OCI-LY7 (cell line): Measurements from ENCODE around the gene DDX56. TPM values are rescaled to one million over a fixed set of nuclear protein-coding genes. Genes with fewer than 3 reads are reported as not detected.

Experiments
- BruUV-seq: library from RNA; stranded (reverse); fragments of 400-500 nt; replicated peaks from 2 replicates; lab custom pipeline; 2021; lab: Mats Ljungman, UMichigan
- CTCF ChIA-PET: fragments of 300-600 bp; sonication (Branson Sonifier 250); formaldehyde crosslinking; loops from one replicate; lab custom pipeline; 2022; ENCODE audit warnings: antibody characterized with exemption; ENCODE audit not compliant: unreplicated experiment; lab: Charles Lee
- POLR2A ChIA-PET: fragments of 300-600 bp; sonication (Branson Sonifier 250); formaldehyde crosslinking; loops from one replicate; lab custom pipeline; 2022; ENCODE audit warnings: antibody characterized with exemption; lab: Charles Lee
- DNase-seq: peaks from one replicate; pipeline ENCODE4 v3.0.0-alpha.2; 2015; ENCODE audit warnings: low spot score
- H2AFZ ChIP-seq: fragments of 200-600 bp; sonication (generic), shearing (Covaris generic); 2 replicates; pipeline ENCODE4 v1.6.1; 2014; ENCODE audit warnings: mild to moderate bottlenecking, antibody characterized with exemption, low read length, moderate library complexity
- H3K27ac ChIP-seq: fragments of 200-600 bp; sonication (generic); 2 replicates; pipeline ENCODE4 v1.5.1; 2014; ENCODE audit warnings: mixed run types, low read depth, mild to moderate bottlenecking, moderate library complexity, low read length, inconsistent platforms; ENCODE audit not compliant: poor library complexity, severe bottlenecking
- H3K36me3 ChIP-seq: fragments of 200-600 bp; sonication (generic); 2 replicates; pipeline ENCODE4 v1.6.1; 2014; ENCODE audit warnings: mild to moderate bottlenecking, antibody characterized with exemption, low read length, moderate library complexity, mixed read lengths; ENCODE audit not compliant: insufficient read depth
- H3K4me1 ChIP-seq: fragments of 200-600 bp; sonication (generic); 2 replicates; pipeline ENCODE4 v1.5.1; 2014; ENCODE audit warnings: mild to moderate bottlenecking, low read length; ENCODE audit not compliant: insufficient read depth, poor library complexity, severe bottlenecking
- H3K4me2 ChIP-seq: fragments of 200-600 bp; sonication (generic); 2 replicates; pipeline ENCODE4 v1.6.1; 2014; ENCODE audit warnings: mild to moderate bottlenecking, low read length
- H3K4me3 ChIP-seq: fragments of 200-600 bp; sonication (generic); 2 replicates; pipeline ENCODE4 v1.5.1; 2014; ENCODE audit warnings: mild to moderate bottlenecking, low read depth, low read length; ENCODE audit not compliant: poor library complexity, severe bottlenecking
- H3K79me2 ChIP-seq: fragments of 200-600 bp; sonication (generic); 2 replicates; pipeline ENCODE4 v1.6.1; 2016; ENCODE audit warnings: low read depth, mild to moderate bottlenecking, low read length, moderate library complexity, mixed read lengths; ENCODE audit not compliant: insufficient read depth
- H3K9me2 ChIP-seq: fragments of 200-600 bp; sonication (generic); 2 replicates; pipeline ENCODE4 v1.6.1; 2016; ENCODE audit warnings: mild to moderate bottlenecking, low read length, mixed read lengths; ENCODE audit not compliant: insufficient read depth
- H3K9me3 ChIP-seq: fragments of 200-600 bp; sonication (generic); 2 replicates; pipeline ENCODE4 v1.6.1; 2014; ENCODE audit warnings: mild to moderate bottlenecking, mixed run types, low read length, mixed read lengths
- H4K20me1 ChIP-seq: fragments of 200-600 bp; sonication (generic); 2 replicates; pipeline ENCODE4 v1.6.1; 2014; ENCODE audit warnings: mild to moderate bottlenecking, antibody characterized with exemption, low read length, moderate library complexity, mixed read lengths; ENCODE audit not compliant: insufficient read depth
- CTCF ChIP-seq: fragments of 200-600 bp; sonication (generic); conservative IDR thresholded peaks from 2 replicates; pipeline ENCODE4 v1.5.1; 2014; ENCODE audit warnings: mild to moderate bottlenecking, antibody characterized with exemption, low read length, moderate library complexity, mixed read lengths
- EZH2phosphoT487 ChIP-seq: fragments of 200-600 bp; sonication (generic); IDR thresholded peaks from 2 replicates; pipeline ENCODE4 v1.6.1; 2018; ENCODE audit warnings: low read depth, borderline replicate concordance, mild to moderate bottlenecking, mixed run types, antibody characterized with exemption, low read length, moderate library complexity, mixed read lengths
- intact Hi-C: fragments of 100-400 bp; cut with micrococcal nuclease; formaldehyde crosslinking; loops from one replicate; pipeline ENCODE4 v1.10.0; 2022; ENCODE audit not compliant: unreplicated experiment
- total RNA-seq, 2 experiments: library from RNA; depleted of rRNA in 1 of 2; stranded (reverse); fragments of >200 nt in 1 of 2; shearing (Covaris generic) in 1 of 2; gene quantifications; 2 replicates each; pipeline ENCODE4 v1.2.3, GENCODE V29; 2014 to 2022

The DDX56 gene
- total RNA-seq, 2 experiments from 2014 or later: 89.2 to 95.4 TPM

DNA sequence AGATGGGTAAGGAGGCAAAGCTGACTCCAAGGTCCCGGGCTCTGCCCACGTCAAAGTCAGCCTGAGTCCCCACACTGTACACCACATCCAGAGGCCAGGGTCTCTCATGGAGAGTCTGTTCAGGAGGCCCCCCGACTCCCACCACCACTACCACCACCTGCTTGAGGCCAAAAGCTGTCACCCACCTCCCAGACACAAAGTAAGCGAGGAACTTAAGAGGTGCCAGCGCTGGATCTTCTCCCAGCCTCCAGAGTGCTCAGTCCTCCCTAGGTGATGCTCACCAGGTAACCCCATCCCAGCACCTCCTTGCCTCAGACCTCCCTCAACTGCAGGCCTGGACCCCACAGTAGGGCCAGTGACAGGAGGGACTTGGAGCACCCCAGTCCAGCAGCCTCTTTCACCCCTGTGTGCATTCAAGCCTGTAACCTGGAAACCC, 33.1 kb downstream of the DDX56 start:
- Histone ChIP-seq H4K20me1 (no peaks in the 10 kb centered on the region), H3K4me1 (no peaks in the 10 kb centered on the region), H2AFZ (no peak overlapping the region), H3K9me2 (no peaks in the 10 kb centered on the region), H3K36me3 (no peaks in the 10 kb centered on the region), H3K9me3 (no peaks in the 10 kb centered on the region), H3K4me2 (no peak overlapping the region), H3K79me2 (no peaks in the 10 kb centered on the region), H3K4me3 (no peak overlapping the region), H3K27ac (no peak overlapping the region)
- no peak for DNase-seq
- CTCF ChIA-PET: no interaction called here
- TF ChIP-seq EZH2phosphoT487 (no peak), CTCF (no peak)
- BruUV-seq: no TSS peak
- POLR2A ChIA-PET: no interaction called here
- intact Hi-C loops: no loop called here

- no peak for DNase-seq
- H3K36me3 ChIP-seq: no peaks in the 10 kb centered on the region
- no peak overlapping the region for H3K4me2 ChIP-seq
- H3K9me3 ChIP-seq: no peaks in the 10 kb centered on the region
- no peaks in the 10 kb centered on the region for H3K79me2 ChIP-seq
- no peaks in the 10 kb centered on the region for H4K20me1 ChIP-seq
- no TSS peak for BruUV-seq
- no peaks in the 10 kb centered on the region for H3K4me1 ChIP-seq
- ChIA-PET POLR2A (no interaction called here), CTCF (no interaction called here)
- intact Hi-C loops: no loop called here
- H3K4me3 ChIP-seq: no peak overlapping the region
- no peak overlapping the region for H3K27ac ChIP-seq
- H2AFZ ChIP-seq: no peak overlapping the region
- TF ChIP-seq CTCF: no peak
- no peak for TF ChIP-seq EZH2phosphoT487
- no peaks in the 10 kb centered on the region for H3K9me2 ChIP-seq
Observed at GRCh38 chr7:44539669-44540506, 33.8 kb downstream of the DDX56 start.
